ENCODE results near the gene GDI1. TPM values are rescaled to one million over a fixed set of nuclear protein-coding genes. Genes with fewer than 3 reads are reported as not detected.

Gene GDI1
- total RNA-seq, 1 donor from 2014 or later, result 102 TPM

- intact Hi-C loops (cut with micrococcal nuclease), result loop anchor here (5.0 kb wide), 3 partner anchors 36 to 756 kb away; partner anchors contain the start of genes ABCD1, BCAP31, FAM50A and TAFAZZIN
These were observed 41.0 kb downstream of the GDI1 start for GRCh38 chrX:154477891-154478477.

- intact Hi-C loops (cut with micrococcal nuclease), result loop anchor here (1.0 to 5.0 kb wide), 5 partner anchors 11 to 757 kb away; partner anchors contain the start of genes ABCD1, BCAP31, FAM50A and IKBKG
These were observed 42.0 kb downstream of the GDI1 start, which contains the start of gene LAGE3 for GRCh38 chrX:154478728-154479622. Gene LAGE3, minus strand, starts transcription at chrX:154479281. Its CDS starts 366 bp downstream, at chrX:154478915.

GRCh38 chrX:154481195-154481594 lies 44.2 kb downstream of the GDI1 start:
- intact Hi-C loops (cut with micrococcal nuclease), result no loop called here

GRCh38 chrX:154481911-154482601 lies 45.1 kb downstream of the GDI1 start:
- intact Hi-C loops (cut with micrococcal nuclease), result no loop called here

GRCh38 chrX:154482786-154483185 lies 45.8 kb downstream of the GDI1 start:
- intact Hi-C loops (cut with micrococcal nuclease), result no loop called here

GRCh38 chrX:154483325-154483724 lies 46.4 kb downstream of the GDI1 start:
- intact Hi-C loops (cut with micrococcal nuclease), result no loop called here

- intact Hi-C loops (cut with micrococcal nuclease), result no loop called here
These were observed 47.5 kb downstream of the GDI1 start for GRCh38 chrX:154484255-154485149.

- intact Hi-C loops (cut with micrococcal nuclease), result no loop called here
These were observed 48.4 kb downstream of the GDI1 start for GRCh38 chrX:154485150-154486051.

GRCh38 chrX:154486052-154486395 lies 49.1 kb downstream of the GDI1 start:
- intact Hi-C loops (cut with micrococcal nuclease), result no loop called here

- intact Hi-C loops (cut with micrococcal nuclease), result no loop called here
These were observed 49.6 kb downstream of the GDI1 start, which contains the start of gene UBL4A for GRCh38 chrX:154486396-154487207. Gene UBL4A, minus strand, starts transcription at chrX:154486615. Its CDS starts 31 bp downstream, at chrX:154486584.

- intact Hi-C loops (cut with micrococcal nuclease), result no loop called here
These were observed 50.8 kb downstream of the GDI1 start for GRCh38 chrX:154487518-154488290.

GRCh38 chrX:154488336-154489075 lies 51.6 kb downstream of the GDI1 start:
- intact Hi-C loops (cut with micrococcal nuclease), result no loop called here

- intact Hi-C loops (cut with micrococcal nuclease), result no loop called here
These were observed 52.2 kb downstream of the GDI1 start for GRCh38 chrX:154489182-154489581.

- intact Hi-C loops (cut with micrococcal nuclease), result loop anchor here (1.0 to 5.0 kb wide), 6 partner anchors 11 to 93 kb away; partner anchors contain the start of genes ATP6AP1, FAM3A, IKBKG and LAGE3
These were observed 53.1 kb downstream of the GDI1 start for GRCh38 chrX:154490021-154490413.

GRCh38 chrX:154490414-154491083 lies 53.6 kb downstream of the GDI1 start, which contains the start of gene SLC10A3:
Gene SLC10A3, minus strand, starts transcription at chrX:154490629. Its CDS starts 1,689 bp downstream, at chrX:154488940.
- intact Hi-C loops (cut with micrococcal nuclease), result loop anchor here (1.0 to 5.0 kb wide), 6 partner anchors 11 to 93 kb away; partner anchors contain the start of genes ATP6AP1, FAM3A, IKBKG and LAGE3
